KMS-11 (cell line): ENCODE measurements around the gene PROM1.

Source experiments
- H2AFZ ChIP-seq: fragments of 200-600 bp; sonication (generic); 2 replicates; pipeline ENCODE4 v1.6.1; 2016; ENCODE audit warnings: antibody characterized with exemption, mixed run types, low read depth
- H3K27ac ChIP-seq: fragments of 200-600 bp; sonication (generic); 2 replicates; pipeline ENCODE4 v1.6.1; 2016; ENCODE audit warnings: mild to moderate bottlenecking, mixed run types
- H3K27me3 ChIP-seq: fragments of 200-600 bp; sonication (generic); 2 replicates; pipeline ENCODE4 v1.6.1; 2017; ENCODE audit warnings: mild to moderate bottlenecking, low read depth, mixed run types, moderate library complexity; ENCODE audit not compliant: insufficient read depth
- H3K36me3 ChIP-seq: fragments of 200-600 bp; sonication (generic); 2 replicates; pipeline ENCODE4 v1.6.1; 2017; ENCODE audit warnings: mild to moderate bottlenecking, mixed run types; ENCODE audit not compliant: insufficient read depth
- H3K4me1 ChIP-seq: fragments of 200-600 bp; sonication (generic); 2 replicates; pipeline ENCODE4 v1.6.1; 2016; ENCODE audit warnings: mild to moderate bottlenecking, low read depth, mixed run types; ENCODE audit not compliant: poor library complexity, severe bottlenecking
- H3K4me2 ChIP-seq: fragments of 200-600 bp; sonication (generic); 2 replicates; pipeline ENCODE4 v1.7.0; 2016; ENCODE audit warnings: mild to moderate bottlenecking, mixed run types
- H3K4me3 ChIP-seq: fragments of 200-600 bp; sonication (generic); IDR thresholded peaks from 2 replicates; pipeline ENCODE4 v1.6.1; 2017; ENCODE audit warnings: low read depth, low read length, mixed read lengths; ENCODE audit not compliant: insufficient read depth
- H3K79me2 ChIP-seq: fragments of 200-600 bp; sonication (generic); 2 replicates; pipeline ENCODE4 v1.6.1; 2016; ENCODE audit warnings: low read depth, mixed run types; ENCODE audit not compliant: insufficient read depth
- H3K9ac ChIP-seq: fragments of 200-600 bp; sonication (generic); 2 replicates; pipeline ENCODE4 v1.6.1; 2016; ENCODE audit warnings: mild to moderate bottlenecking, mixed run types
- H4K20me1 ChIP-seq: fragments of 200-600 bp; sonication (generic); 2 replicates; pipeline ENCODE4 v1.6.1; 2016; ENCODE audit warnings: mild to moderate bottlenecking, mixed run types; ENCODE audit not compliant: insufficient read depth
- CTCF ChIP-seq: fragments of 200-600 bp; sonication (generic); conservative IDR thresholded peaks from 2 replicates; pipeline ENCODE4 v1.6.1; 2017; ENCODE audit warnings: low read depth, mild to moderate bottlenecking, antibody characterized with exemption, low read length, moderate library complexity, mixed read lengths

PROM1 gene

GRCh38 chr4:15982842-15983524 lies 100.8 kb downstream of the PROM1 start:
- H4K20me1 ChIP-seq, result no peaks in the 10 kb centered on the region
- no peaks in the 10 kb centered on the region for H3K27me3 ChIP-seq
- no peak overlapping the region for H3K9ac ChIP-seq
- H3K27ac ChIP-seq, result no peak overlapping the region
- no peaks in the 10 kb centered on the region for H3K79me2 ChIP-seq
- H3K4me3 ChIP-seq, result no peak overlapping the region
- H3K4me2 ChIP-seq, result no peak overlapping the region
- no peak overlapping the region for H2AFZ ChIP-seq
- no peaks in the 10 kb centered on the region for H3K36me3 ChIP-seq
- TF ChIP-seq CTCF, result no peak
- H3K4me1 ChIP-seq, result no peaks in the 10 kb centered on the region

GRCh38 chr4:15976456-15977447 lies 107.1 kb downstream of the PROM1 start:
- TF ChIP-seq CTCF, result no peak
- Histone ChIP-seq H3K9ac (no peak overlapping the region), H4K20me1 (no peaks in the 10 kb centered on the region), H3K36me3 (no peaks in the 10 kb centered on the region), H3K27me3 (no peaks in the 10 kb centered on the region), H3K4me1 (no peaks in the 10 kb centered on the region), H3K4me3 (no peak overlapping the region), H2AFZ (no peak overlapping the region), H3K79me2 (no peaks in the 10 kb centered on the region), H3K4me2 (no peak overlapping the region), H3K27ac (no peak overlapping the region)

- TF ChIP-seq CTCF, result no peak
- no peak overlapping the region for H3K27ac ChIP-seq
- H3K9ac ChIP-seq, result no peak overlapping the region
- H4K20me1 ChIP-seq, result no peaks in the 10 kb centered on the region
- H3K36me3 ChIP-seq, result no peaks in the 10 kb centered on the region
- H3K4me2 ChIP-seq, result no peak overlapping the region
- no peaks in the 10 kb centered on the region for H3K4me1 ChIP-seq
- H3K4me3 ChIP-seq, result no peak overlapping the region
- H3K27me3 ChIP-seq, result no peaks in the 10 kb centered on the region
- no peaks in the 10 kb centered on the region for H3K79me2 ChIP-seq
- H2AFZ ChIP-seq, result no peak overlapping the region
Measured at GRCh38 chr4:15971068-15971801, 112.6 kb downstream of the PROM1 start.

- no peaks in the 10 kb centered on the region for H3K36me3 ChIP-seq
- no peaks in the 10 kb centered on the region for H4K20me1 ChIP-seq
- no peaks in the 10 kb centered on the region for H3K27me3 ChIP-seq
- H3K27ac ChIP-seq, result no peak overlapping the region
- no peak overlapping the region for H2AFZ ChIP-seq
- H3K79me2 ChIP-seq, result no peaks in the 10 kb centered on the region
- H3K4me3 ChIP-seq, result no peak overlapping the region
- H3K4me1 ChIP-seq, result no peaks in the 10 kb centered on the region
- no peak for TF ChIP-seq CTCF
- no peak overlapping the region for H3K4me2 ChIP-seq
- H3K9ac ChIP-seq, result no peak overlapping the region
Measured at GRCh38 chr4:15968551-15969300, 115.1 kb downstream of the PROM1 start.
